AG04449 (cell line): ENCODE data around the gene TBCE.

Experiments used
- CTCF ChIA-PET: fragments of 350-600 bp; formaldehyde crosslinking; extraction: SDS; loops from one replicate; lab custom pipeline; 2021; ENCODE audit warnings: antibody characterized with exemption; lab: Yijun Ruan, JAX
- POLR2A ChIA-PET: fragments of 400-600, 350-600 bp; formaldehyde crosslinking; extraction: SDS; loops from one replicate; lab custom pipeline; 2020; ENCODE audit warnings: antibody characterized with exemption, inconsistent platforms; lab: Yijun Ruan, JAX
- DNase-seq: peaks from one replicate; pipeline ENCODE4 v3.0.0-alpha.2; 2010; ENCODE audit warnings: low read depth, low spot score
- H3K4me3 ChIP-seq: 2 replicates; pipeline ENCODE4 v1.5.1; 2011; ENCODE audit warnings: low read depth, mild to moderate bottlenecking, control low read depth, low read length
- TF ChIP-seq, protein P1 (sequence below): IDR thresholded peaks from one replicate; pipeline ENCODE4 v1.5.1; 2011; ENCODE audit warnings: mild to moderate bottlenecking, moderate library complexity, low read length, control low read depth, inconsistent platforms; ENCODE audit not compliant: insufficient read depth; ENCODE audit errors: missing control alignments

Gene TBCE, protein sequence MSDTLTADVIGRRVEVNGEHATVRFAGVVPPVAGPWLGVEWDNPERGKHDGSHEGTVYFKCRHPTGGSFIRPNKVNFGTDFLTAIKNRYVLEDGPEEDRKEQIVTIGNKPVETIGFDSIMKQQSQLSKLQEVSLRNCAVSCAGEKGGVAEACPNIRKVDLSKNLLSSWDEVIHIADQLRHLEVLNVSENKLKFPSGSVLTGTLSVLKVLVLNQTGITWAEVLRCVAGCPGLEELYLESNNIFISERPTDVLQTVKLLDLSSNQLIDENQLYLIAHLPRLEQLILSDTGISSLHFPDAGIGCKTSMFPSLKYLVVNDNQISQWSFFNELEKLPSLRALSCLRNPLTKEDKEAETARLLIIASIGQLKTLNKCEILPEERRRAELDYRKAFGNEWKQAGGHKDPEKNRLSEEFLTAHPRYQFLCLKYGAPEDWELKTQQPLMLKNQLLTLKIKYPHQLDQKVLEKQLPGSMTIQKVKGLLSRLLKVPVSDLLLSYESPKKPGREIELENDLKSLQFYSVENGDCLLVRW

DNA sequence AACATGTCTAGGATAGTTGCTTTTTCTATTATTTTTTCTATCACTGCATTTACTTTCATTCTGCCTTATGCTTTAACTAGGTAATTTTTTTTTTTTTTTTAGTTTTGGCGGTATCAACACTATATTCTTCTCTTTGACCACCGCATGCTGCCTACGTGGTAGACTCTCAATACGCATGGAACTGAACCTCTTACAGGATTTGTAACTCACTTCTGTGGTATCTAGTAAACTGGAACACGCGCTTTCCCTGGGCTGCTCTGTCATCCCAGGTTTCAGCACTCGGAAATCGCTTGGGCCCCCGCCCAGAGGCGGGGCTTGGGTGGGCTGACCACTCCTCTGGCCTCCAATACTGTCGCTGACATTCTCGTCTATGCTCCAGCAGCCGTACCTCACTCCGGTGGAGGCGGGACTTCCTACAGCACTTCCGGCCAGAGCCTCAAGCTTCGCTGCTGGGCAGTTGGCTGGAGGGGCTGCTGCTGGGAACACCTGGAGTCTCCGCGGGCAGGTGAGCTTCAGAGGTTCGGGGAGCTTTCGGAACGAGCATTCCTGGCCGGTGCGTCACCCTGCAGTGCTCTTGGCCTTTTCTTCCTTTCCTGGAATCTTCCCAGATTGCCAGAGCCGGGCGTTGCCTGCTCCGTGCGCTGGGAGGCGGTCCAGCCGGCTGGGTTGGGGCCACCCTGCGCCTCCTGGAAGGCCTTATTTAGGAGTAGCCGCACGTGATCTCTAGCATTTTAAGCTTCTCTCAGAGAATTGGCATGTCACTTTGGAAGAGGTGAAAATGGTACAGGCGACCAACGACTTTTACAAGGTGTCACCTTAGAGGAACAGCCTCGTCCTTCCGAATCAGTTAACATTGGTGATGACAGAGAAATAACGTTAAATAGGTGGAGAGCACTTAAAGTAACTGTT is at the start of gene TBCE:
TSS of gene TBCE (plus strand) at position 428 of the 909 bp plus-strand sequence. CDS start 12,623 bp downstream, outside the sequence.
- DNase-seq: peak; percentile 81
- ChIA-PET POLR2A (interaction anchor here (0.6 to 1.3 kb wide), 3 partner anchors 37 to 207 kb away, joined by 3 to 4 read pairs (median 3); partner anchors contain the start of genes B3GALNT2 and RBM34), CTCF (interaction anchor here (1.3 kb wide), 1 partner anchor 10 kb away, joined by 3 read pairs; no protein-coding TSS in a partner anchor)
- peak within 1 kb of the TSS; percentile 85 for H3K4me3 ChIP-seq
- TF ChIP-seq, protein P1, sequence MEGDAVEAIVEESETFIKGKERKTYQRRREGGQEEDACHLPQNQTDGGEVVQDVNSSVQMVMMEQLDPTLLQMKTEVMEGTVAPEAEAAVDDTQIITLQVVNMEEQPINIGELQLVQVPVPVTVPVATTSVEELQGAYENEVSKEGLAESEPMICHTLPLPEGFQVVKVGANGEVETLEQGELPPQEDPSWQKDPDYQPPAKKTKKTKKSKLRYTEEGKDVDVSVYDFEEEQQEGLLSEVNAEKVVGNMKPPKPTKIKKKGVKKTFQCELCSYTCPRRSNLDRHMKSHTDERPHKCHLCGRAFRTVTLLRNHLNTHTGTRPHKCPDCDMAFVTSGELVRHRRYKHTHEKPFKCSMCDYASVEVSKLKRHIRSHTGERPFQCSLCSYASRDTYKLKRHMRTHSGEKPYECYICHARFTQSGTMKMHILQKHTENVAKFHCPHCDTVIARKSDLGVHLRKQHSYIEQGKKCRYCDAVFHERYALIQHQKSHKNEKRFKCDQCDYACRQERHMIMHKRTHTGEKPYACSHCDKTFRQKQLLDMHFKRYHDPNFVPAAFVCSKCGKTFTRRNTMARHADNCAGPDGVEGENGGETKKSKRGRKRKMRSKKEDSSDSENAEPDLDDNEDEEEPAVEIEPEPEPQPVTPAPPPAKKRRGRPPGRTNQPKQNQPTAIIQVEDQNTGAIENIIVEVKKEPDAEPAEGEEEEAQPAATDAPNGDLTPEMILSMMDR: peak; percentile 12

DNA sequence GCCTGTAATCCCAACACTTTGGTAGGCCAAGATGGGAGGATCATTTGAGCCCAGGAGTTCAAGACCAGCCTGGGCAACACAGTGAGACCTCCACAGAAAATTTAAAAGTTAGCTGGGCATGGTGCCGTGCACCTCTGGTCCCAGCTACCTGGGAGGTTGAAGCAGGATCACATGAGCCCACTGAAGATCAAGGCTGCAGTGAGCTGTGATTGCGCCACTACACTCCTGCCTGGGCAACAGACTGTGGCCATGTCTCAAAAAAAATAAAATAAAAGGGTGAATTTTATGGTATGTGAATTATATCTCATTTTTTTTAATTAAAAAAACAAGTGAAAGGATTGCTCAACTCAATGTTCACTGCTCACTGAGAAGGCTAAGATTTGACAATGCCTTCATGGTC is 48.0 kb upstream of the TBCE start:
- CTCF ChIA-PET: interaction anchor here (1.0 kb wide), 1 partner anchor 96 kb away, joined by 4 read pairs; no protein-coding TSS in a partner anchor
- POLR2A ChIA-PET: no interaction called here
- TF ChIP-seq, protein P1: no peak
- DNase-seq: no peak
- H3K4me3 ChIP-seq: no peak overlapping the region

DNA sequence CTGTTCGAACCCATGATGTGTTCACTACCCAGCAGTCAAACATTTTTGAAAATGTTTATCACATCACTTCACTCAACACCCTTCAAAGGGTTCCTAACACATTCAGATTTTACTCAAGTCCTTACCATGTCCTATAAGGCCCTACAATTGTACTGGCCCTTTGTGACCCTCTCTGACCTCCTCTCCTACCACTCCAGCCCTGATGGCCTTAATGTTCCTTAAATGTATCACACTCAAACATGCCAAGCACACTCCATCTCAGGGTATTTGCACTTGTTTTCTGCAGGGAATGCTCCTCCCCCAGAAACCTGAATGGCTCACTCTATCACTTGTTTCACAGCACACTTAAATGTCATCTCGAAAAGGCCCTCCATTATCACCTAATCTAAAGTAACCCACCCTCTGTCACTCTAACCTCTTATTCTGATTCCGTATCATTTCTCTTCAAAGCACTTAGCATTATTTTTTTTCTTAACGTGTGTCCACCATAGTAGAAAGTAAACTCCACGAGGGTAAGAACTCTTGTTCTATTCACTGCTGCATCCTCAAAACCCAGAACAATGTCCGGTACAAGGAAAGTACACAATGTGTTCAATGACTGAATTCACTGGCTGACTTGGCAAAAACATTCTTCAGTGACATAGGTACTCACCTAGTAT is 46.6 kb upstream of the TBCE start:
- ChIA-PET CTCF (no interaction called here), POLR2A (no interaction called here)
- TF ChIP-seq, protein P1: no peak
- no peak for DNase-seq
- no peak overlapping the region for H3K4me3 ChIP-seq

DNA sequence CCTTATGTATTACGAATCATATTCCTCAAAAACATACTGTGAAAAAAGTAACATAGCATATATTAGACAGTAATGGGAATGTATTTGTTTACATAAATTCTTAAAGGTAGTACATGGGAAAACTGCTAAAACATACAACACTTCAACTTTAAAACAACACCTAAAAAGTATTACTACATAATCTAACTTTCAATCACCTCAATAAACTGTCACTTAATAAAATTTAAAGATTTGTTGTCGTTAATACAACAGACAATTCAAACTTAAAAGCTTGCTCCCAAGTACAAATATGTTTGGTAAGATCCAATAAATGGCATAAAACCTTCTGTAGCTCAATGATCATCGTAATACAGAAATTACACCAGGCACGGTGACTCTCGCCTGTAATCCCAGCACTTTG is 42.9 kb upstream of the TBCE start:
- no peak overlapping the region for H3K4me3 ChIP-seq
- TF ChIP-seq, protein P1: no peak
- ChIA-PET CTCF (interaction anchor here (1.3 kb wide), 1 partner anchor 92 kb away, joined by 8 read pairs; no protein-coding TSS in a partner anchor), POLR2A (no interaction called here)
- DNase-seq: no peak

DNA sequence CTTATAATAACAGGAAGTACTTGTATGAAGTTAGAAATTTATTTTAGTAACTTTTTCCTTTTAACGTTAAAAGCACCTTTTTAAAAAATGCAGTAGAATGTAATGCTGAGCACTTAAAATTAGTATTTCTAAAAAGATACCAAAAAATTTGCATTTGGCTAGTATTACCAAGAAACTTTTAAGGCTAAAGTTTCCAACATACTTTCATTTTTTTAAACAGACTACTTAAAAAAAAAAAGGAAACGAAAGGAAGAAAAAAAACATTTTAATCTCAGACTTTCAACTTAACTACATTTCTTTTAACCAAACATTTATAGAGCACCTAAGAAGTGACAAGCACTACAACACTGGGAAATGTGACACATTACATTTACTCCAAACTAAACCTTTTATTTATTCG is 42.1 kb upstream of the TBCE start:
- ChIA-PET POLR2A (no interaction called here), CTCF (interaction anchor here (1.3 kb wide), 1 partner anchor 91 kb away, joined by 8 read pairs; no protein-coding TSS in a partner anchor)
- TF ChIP-seq, protein P1: no peak
- no peak overlapping the region for H3K4me3 ChIP-seq
- DNase-seq: no peak
